Endothelial cell of umbilical vein (primary cell): Measurements from ENCODE around the gene TEDC2.

Experiments
- CTCF ChIP-seq, 2 donors: IDR thresholded peaks; 1 replicate in 1 of 2; 2 replicates in 1 of 2; pipeline ENCODE4 v1.5.1; 2011; ENCODE audit warnings: low read length in 2 of 2, mild to moderate bottlenecking in 2 of 2, moderate library complexity in 2 of 2, control low read depth in 1 of 2, inconsistent platforms in 1 of 2, low read depth in 1 of 2; ENCODE audit not compliant: insufficient read depth in 1 of 2; ENCODE audit errors: extremely low read depth in 1 of 2
- EZH2 ChIP-seq: IDR thresholded peaks from 2 replicates; pipeline ENCODE4 v1.6.1; 2012; ENCODE audit warnings: borderline replicate concordance, low read depth, mild to moderate bottlenecking, moderate library complexity, low read length, inconsistent platforms; ENCODE audit not compliant: severe bottlenecking

- TF ChIP-seq EZH2: no peak
- no peak for TF ChIP-seq CTCF (IDR thresholded peaks at IDR 0.05; ENCODE audit: extremely low read depth in 1 of 2, insufficient read depth in 1 of 2, low read depth in 1 of 2, low read length in 2 of 2)
Measured at GRCh38 chr16:2487903-2488531, 28.1 kb downstream of the TEDC2 start.
